K562 (cell line): ENCODE data around the gene HOTAIR. TPM values are rescaled to one million over a fixed set of nuclear protein-coding genes. Genes with fewer than 3 reads are reported as not detected.

Experiments used
- AFF4 ChIP-seq: sonication (generic); formaldehyde crosslinking; IDR thresholded peaks from 2 replicates; pipeline ENCODE4 v1.8.0; 2023; ENCODE audit warnings: mild to moderate bottlenecking, missing genetic modification reagents
- CAMTA2 ChIP-seq: fragments of 250-450 bp; sonication (Bioruptor Pico); conservative IDR thresholded peaks from 2 replicates; pipeline ENCODE4 v1.5.1; 2022
- CTCF ChIP-seq, 3 experiments: IDR thresholded peaks in 2 of 3; conservative IDR thresholded peaks in 1 of 3; 2 replicates each; pipeline ENCODE4 v1.5.1; 2011 to 2012; ENCODE audit warnings: low read length in 3 of 3, mild to moderate bottlenecking in 3 of 3, control low read depth in 2 of 3, improper control_type of control experiment in 1 of 3, inconsistent platforms in 1 of 3, low read depth in 1 of 3, mixed read lengths in 1 of 3, moderate library complexity in 1 of 3; ENCODE audit not compliant: insufficient read depth in 2 of 3
- GABPB1 ChIP-seq: sonication (generic); formaldehyde crosslinking; IDR thresholded peaks from 2 replicates; pipeline ENCODE4 v1.8.0; 2022; ENCODE audit warnings: mild to moderate bottlenecking, missing genetic modification reagents
- GATAD2B ChIP-seq: fragments of 450-650 bp; IDR thresholded peaks from 2 replicates; pipeline ENCODE4 v1.6.1; 2017; ENCODE audit warnings: mild to moderate bottlenecking, borderline replicate concordance
- HDAC8 ChIP-seq: fragments of 450-650 bp; IDR thresholded peaks from 2 replicates; pipeline ENCODE4 v1.6.1; 2016; ENCODE audit warnings: mild to moderate bottlenecking, missing genetic modification characterization, moderate library complexity, missing compliant biosample characterization
- HIVEP1 ChIP-seq: fragments of 250-450 bp; sonication (Bioruptor Pico); IDR thresholded peaks from 2 replicates; pipeline ENCODE4 v1.4.0; 2020; ENCODE audit warnings: mild to moderate bottlenecking
- HMGXB4 ChIP-seq: sonication (generic); formaldehyde crosslinking; IDR thresholded peaks from 2 replicates; pipeline ENCODE4 v1.8.1; 2023; ENCODE audit warnings: mild to moderate bottlenecking, missing genetic modification reagents
- KDM1A ChIP-seq, 2 experiments: fragments of 450-650 bp; IDR thresholded peaks; 2 replicates each; pipeline ENCODE4 v1.6.1; 2016; ENCODE audit warnings: mild to moderate bottlenecking in 2 of 2
- KLF6 ChIP-seq: fragments of 250-450 bp; sonication (Bioruptor Pico); IDR thresholded peaks from 2 replicates; pipeline ENCODE4 v1.4.0; 2020; ENCODE audit warnings: mild to moderate bottlenecking, moderate library complexity, borderline replicate concordance
- PTRF ChIP-seq: fragments of 450-650 bp; IDR thresholded peaks from 2 replicates; pipeline ENCODE4 v1.6.1; 2016; ENCODE audit warnings: mild to moderate bottlenecking, missing genetic modification characterization, missing compliant biosample characterization
- SOX6 ChIP-seq: fragments of 450-650 bp; IDR thresholded peaks from 2 replicates; pipeline ENCODE4 v1.6.1; 2014; ENCODE audit warnings: mild to moderate bottlenecking
- TAL1 ChIP-seq: fragments of 450-650 bp; IDR thresholded peaks from 2 replicates; pipeline ENCODE4 v1.6.1; 2016; ENCODE audit warnings: mild to moderate bottlenecking
- ZNF140 ChIP-seq: fragments of 250-450 bp; sonication (Bioruptor Pico); IDR thresholded peaks from 2 replicates; pipeline ENCODE4 v1.8.0; 2021; ENCODE audit warnings: moderate library complexity, mild to moderate bottlenecking, inconsistent platforms
- ZNF324 ChIP-seq: fragments of 250-450 bp; sonication (Bioruptor Pico); IDR thresholded peaks from 2 replicates; pipeline ENCODE4 v1.4.0; 2020; ENCODE audit warnings: mild to moderate bottlenecking
- ZNF395 ChIP-seq: fragments of 200-800 bp; sonication (Bioruptor generic); IDR thresholded peaks from 2 replicates; pipeline ENCODE4 v1.6.1; 2017; ENCODE audit warnings: missing genetic modification characterization, missing compliant biosample characterization
- ZNF408 ChIP-seq: fragments of 250-450 bp; sonication (Bioruptor Pico); IDR thresholded peaks from 2 replicates; pipeline ENCODE4 v1.4.0; 2020; ENCODE audit warnings: low read depth, mild to moderate bottlenecking, moderate library complexity
- ZNF445 ChIP-seq: fragments of 250-450 bp; sonication (Bioruptor Pico); IDR thresholded peaks from 2 replicates; pipeline ENCODE4 v1.4.0; 2020; ENCODE audit warnings: low read depth, mild to moderate bottlenecking, moderate library complexity
- ZNF707 ChIP-seq: fragments of 250-450 bp; sonication (Bioruptor Pico); conservative IDR thresholded peaks from 2 replicates; pipeline ENCODE4 v1.8.0; 2022; ENCODE audit warnings: inconsistent platforms, mild to moderate bottlenecking, moderate library complexity
- polyA plus RNA-seq, 8 experiments: library from polyadenylated mRNA; depleted of rRNA in 4 of 8; stranded (reverse) in 5 of 8; unstranded in 3 of 8; fragments of >200 nt; fragmentation: Nextera tagmentation in 2 of 8; fragmentation: Illumina TruSeq in 1 of 8; extraction: Ambion mirVana in 2 of 8; extraction: Trizol in 1 of 8; gene quantifications; 2 replicates each; pipeline versions ENCODE4 v1.2.1 to v1.2.3, GENCODE V29; 2011 to 2014; ENCODE audit warnings: inconsistent platforms in 1 of 8, missing spikeins in 1 of 8
- total RNA-seq, 7 experiments: library from RNA; depleted of rRNA in 6 of 7; stranded (reverse); fragments of >200 nt in 6 of 7; fragmentation: Illumina TruSeq in 2 of 7; extraction: Trizol in 2 of 7; gene quantifications; 2 replicates each; pipeline versions ENCODE4 v1.2.1 to v1.2.3, GENCODE V29; 2011 to 2021; ENCODE audit warnings: low replicate concordance in 1 of 7

The HOTAIR gene
- total and polyA plus RNA-seq, 9 of the 15 experiments (the other 6 are each of a cell fraction or from before 2014, with no cell fraction given): 0.04 TPM; not detected in 8

DNA sequence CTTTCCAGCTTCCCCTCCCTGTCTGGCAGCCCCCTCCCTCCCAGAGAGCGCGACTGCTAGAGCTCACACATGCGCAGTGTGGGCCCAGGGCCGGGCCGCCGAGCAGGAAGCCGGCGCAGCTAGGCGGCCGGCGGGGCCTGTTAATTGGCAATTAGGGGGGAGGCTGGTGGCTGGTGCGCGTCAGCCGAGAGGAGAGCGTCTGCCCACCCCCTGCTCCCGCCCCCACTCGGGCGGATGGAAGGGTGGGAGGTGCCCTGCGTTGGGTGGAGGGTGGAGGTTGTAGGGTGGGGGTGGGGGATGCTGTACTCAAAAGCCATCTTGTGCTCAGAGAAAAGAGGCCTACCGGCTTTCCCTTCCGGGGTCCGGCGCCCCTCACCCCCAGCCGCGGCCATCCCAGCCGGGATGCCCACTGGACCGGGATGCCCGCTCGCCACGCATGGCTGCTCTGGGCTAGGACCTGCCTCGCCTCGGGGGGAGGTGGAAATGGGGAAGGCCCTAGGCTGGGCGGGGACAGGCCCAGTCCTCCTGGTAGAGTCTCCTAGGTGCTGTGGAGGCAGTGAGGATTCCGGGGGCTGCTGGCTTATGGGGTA is 43.2 kb upstream of the HOTAIR start (continued):
- TF ChIP-seq HDAC8 (tag) (no peak), HMGXB4 (CRISPR knock-in tag) (no peak), ZNF445 (CRISPR knock-in tag) (no peak), KLF6 (CRISPR knock-in tag) (no peak), TAL1 (no peak), ZNF324 (no peak), PTRF (tag) (no peak), HIVEP1 (CRISPR knock-in tag) (no peak), ZNF707 (CRISPR knock-in tag) (no peak), KDM1A (IDR thresholded peaks at IDR 0.05) (no peak), ZNF140 (CRISPR knock-in tag) (no peak), ZNF408 (CRISPR knock-in tag) (no peak), ZNF395 (CRISPR knock-in tag) (peak; percentile 80; the same call in 1 of the 2 replicates), CTCF (IDR thresholded peaks at IDR 0.05 in 2 of 3, conservative IDR thresholded peaks at IDR 0.05 in 1 of 3; ENCODE audit: insufficient read depth in 2 of 3, low read depth in 1 of 3, low read length in 3 of 3) (no peak), CAMTA2 (no peak), GABPB1 (0 out of 2 replicates have a peak, but pooled peaks have one; percentile 28), GATAD2B (no peak), SOX6 (no peak), AFF4 (no peak)
